Measurements from ENCODE around the gene KCNQ1OT1. TPM values are rescaled to one million over a fixed set of nuclear protein-coding genes. Genes with fewer than 3 reads are reported as not detected.

KCNQ1OT1 gene
- total and polyA plus RNA-seq, 2 of the 4 experiments (the other 2 are of a cell fraction), result 0.14 to 2.0 TPM

DNA sequence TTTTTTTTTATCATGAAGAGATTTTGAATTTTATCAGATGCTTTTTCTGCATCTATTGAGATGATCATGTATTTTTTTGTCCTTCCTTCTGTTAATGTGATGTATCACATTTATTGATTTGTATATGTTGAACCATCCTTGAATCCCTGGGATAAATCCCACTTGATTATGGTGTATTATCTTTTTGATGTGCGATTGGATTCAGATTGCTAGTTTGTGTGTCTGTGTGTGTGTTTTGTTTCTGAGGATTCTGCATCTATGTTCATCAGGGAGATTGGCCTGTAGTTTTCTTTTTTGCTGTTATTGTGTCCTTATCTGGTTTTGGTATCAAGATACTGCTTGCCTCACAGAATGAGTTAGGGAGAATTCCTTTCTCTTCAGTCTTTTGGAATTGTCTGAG, 52.6 kb downstream of the KCNQ1OT1 start:
- ChIA-PET CTCF (interaction anchor here (0.7 kb wide), 1 partner anchor 222 kb away, joined by 4 read pairs; no protein-coding TSS in a partner anchor), POLR2A (ENCODE audit: unreplicated experiment) (no interaction called here)
- Histone ChIP-seq H3K27ac (ENCODE audit: insufficient read depth, low read length) (no peak overlapping the region), H3K23ac (ENCODE audit: low read depth, low read length) (no peak overlapping the region), H2AK9ac (replicated peaks; ENCODE audit: low read depth, low read length, poor library complexity) (no peak overlapping the region), H3K27me3 (ENCODE audit: control insufficient read depth, insufficient read depth, low read length) (no peaks in the 10 kb centered on the region; the same call in 1 of the 2 replicates), H3K4ac (ENCODE audit: low read depth, low read length) (no peak overlapping the region), H2BK120ac (ENCODE audit: low read depth, low read length) (no peak overlapping the region), H2AFZ (replicated peaks; ENCODE audit: low read length, poor library complexity) (no peak overlapping the region), H3K9me3 (ENCODE audit: control insufficient read depth, insufficient read depth, low read length) (peaks cover 61% of the 10 kb centered on the region), H4K91ac (ENCODE audit: insufficient read depth, low read depth, low read length) (no peak overlapping the region), H3K9ac (ENCODE audit: low read depth, low read length) (no peak overlapping the region), H3K4me2 (ENCODE audit: low read depth, low read length) (no peak overlapping the region), H3K9me1 (ENCODE audit: insufficient read depth, low read length) (no peaks in the 10 kb centered on the region), H3K14ac (replicated peaks; ENCODE audit: low read depth, low read length) (no peak overlapping the region), H3K18ac (ENCODE audit: low read depth, low read length) (no peak overlapping the region), H3K56ac (ENCODE audit: extremely low read depth, insufficient read depth, low read length) (no peak overlapping the region), H3K4me3 (ENCODE audit: insufficient read depth, low read depth, low read length) (no peak overlapping the region), H2AK5ac (ENCODE audit: low read depth, low read length) (no peak overlapping the region), H4K5ac (ENCODE audit: low read depth, low read length) (no peak overlapping the region), H3K79me1 (ENCODE audit: low read depth in 1 of 2, low read length in 2 of 2) (no peaks in the 10 kb centered on the region), H2BK20ac (ENCODE audit: low read depth, low read length) (no peak overlapping the region), H3K4me1 (ENCODE audit: control insufficient read depth, insufficient read depth, low read length) (no peaks in the 10 kb centered on the region), H4K8ac (ENCODE audit: low read depth in 2 of 2, low read length in 2 of 2) (no peak overlapping the region), H3K36me3 (ENCODE audit: control insufficient read depth, insufficient read depth, low read length) (no peaks in the 10 kb centered on the region), H4K20me1 (ENCODE audit: insufficient read depth, low read length) (no peaks in the 10 kb centered on the region), H2BK5ac (ENCODE audit: low read depth, low read length, poor library complexity, severe bottlenecking) (no peak overlapping the region), H2BK15ac (ENCODE audit: low read depth, low read length) (no peak overlapping the region)
- no peak for ATAC-seq (ENCODE audit: low read depth)
- DNase-seq, result no peak
- in situ Hi-C loops (cut with MboI; ENCODE audit: low sequenced_read_pairs), result no loop called here
- dilution Hi-C loops (cut with HindIII; ENCODE audit: low sequenced_read_pairs, unreplicated experiment), result no loop called here
- no TSS peak for BruUV-seq (replicated peaks)
- TF ChIP-seq CHD1 (IDR thresholded peaks at IDR 0.05; ENCODE audit: low read depth, low read length), result no peak
- no peak for TF ChIP-seq MAFK (IDR thresholded peaks at IDR 0.05; ENCODE audit: low read depth, low read length)
- TF ChIP-seq RFX5 (IDR thresholded peaks at IDR 0.05; ENCODE audit: low read depth, low read length), result no peak
- no peak for TF ChIP-seq RAD21 (IDR thresholded peaks at IDR 0.05; ENCODE audit: low read length)
- TF ChIP-seq NFE2L2 (IDR thresholded peaks at IDR 0.05; ENCODE audit: low read depth, low read length), result no peak
- no peak for TF ChIP-seq POLR2A (IDR thresholded peaks at IDR 0.05; ENCODE audit: low read depth, low read length)
- TF ChIP-seq FOS (IDR thresholded peaks at IDR 0.05; ENCODE audit: low read depth, low read length), result no peak
- TF ChIP-seq, protein P1, sequence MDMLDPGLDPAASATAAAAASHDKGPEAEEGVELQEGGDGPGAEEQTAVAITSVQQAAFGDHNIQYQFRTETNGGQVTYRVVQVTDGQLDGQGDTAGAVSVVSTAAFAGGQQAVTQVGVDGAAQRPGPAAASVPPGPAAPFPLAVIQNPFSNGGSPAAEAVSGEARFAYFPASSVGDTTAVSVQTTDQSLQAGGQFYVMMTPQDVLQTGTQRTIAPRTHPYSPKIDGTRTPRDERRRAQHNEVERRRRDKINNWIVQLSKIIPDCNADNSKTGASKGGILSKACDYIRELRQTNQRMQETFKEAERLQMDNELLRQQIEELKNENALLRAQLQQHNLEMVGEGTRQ (IDR thresholded peaks at IDR 0.05; ENCODE audit: low read depth, low read length), result no peak
- TF ChIP-seq, protein P2, sequence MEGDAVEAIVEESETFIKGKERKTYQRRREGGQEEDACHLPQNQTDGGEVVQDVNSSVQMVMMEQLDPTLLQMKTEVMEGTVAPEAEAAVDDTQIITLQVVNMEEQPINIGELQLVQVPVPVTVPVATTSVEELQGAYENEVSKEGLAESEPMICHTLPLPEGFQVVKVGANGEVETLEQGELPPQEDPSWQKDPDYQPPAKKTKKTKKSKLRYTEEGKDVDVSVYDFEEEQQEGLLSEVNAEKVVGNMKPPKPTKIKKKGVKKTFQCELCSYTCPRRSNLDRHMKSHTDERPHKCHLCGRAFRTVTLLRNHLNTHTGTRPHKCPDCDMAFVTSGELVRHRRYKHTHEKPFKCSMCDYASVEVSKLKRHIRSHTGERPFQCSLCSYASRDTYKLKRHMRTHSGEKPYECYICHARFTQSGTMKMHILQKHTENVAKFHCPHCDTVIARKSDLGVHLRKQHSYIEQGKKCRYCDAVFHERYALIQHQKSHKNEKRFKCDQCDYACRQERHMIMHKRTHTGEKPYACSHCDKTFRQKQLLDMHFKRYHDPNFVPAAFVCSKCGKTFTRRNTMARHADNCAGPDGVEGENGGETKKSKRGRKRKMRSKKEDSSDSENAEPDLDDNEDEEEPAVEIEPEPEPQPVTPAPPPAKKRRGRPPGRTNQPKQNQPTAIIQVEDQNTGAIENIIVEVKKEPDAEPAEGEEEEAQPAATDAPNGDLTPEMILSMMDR (conservative IDR thresholded peaks at IDR 0.05; ENCODE audit: low read depth, low read length), result no peak
- intact Hi-C loops (cut with micrococcal nuclease), result loop anchor here (5.0 kb wide), 1 partner anchor 240 kb away; the partner anchor contains the start of gene CDKN1C
- WGBS, 2 experiments (ENCODE audit: extremely low coverage in 2 of 2, insufficient read length in 1 of 2), result no CpG with 5 or more reads among the region's 1 CpG
